Psoas muscle (tissue), 8 donors: Measurements from ENCODE around the gene ZMIZ1. TPM values are rescaled to one million over a fixed set of nuclear protein-coding genes. Genes with fewer than 3 reads are reported as not detected.

Experiments used
- ATAC-seq, 4 donors: fragments of 200-7000 bp; cut with Tn5 transposase; one replicate each; pipeline ENCODE4 v1.9.1; 2020; ENCODE audit warnings: moderate library complexity in 3 of 4, mild to moderate bottlenecking in 2 of 4
- DNase-seq, 2 donors: peaks; one replicate each; pipeline ENCODE4 v3.0.0-alpha.2; 2020
- H3K27ac ChIP-seq: fragments of 200-600 bp; one replicate; pipeline ENCODE4 v1.8.0; 2022
- H3K27me3 ChIP-seq, 3 donors: fragments of 200-600 bp in 1 of 3; one replicate each; pipeline versions ENCODE4 v1.6.1 to v1.8.0; 2013 to 2022; ENCODE audit warnings: low read length in 2 of 3, mild to moderate bottlenecking in 2 of 3, moderate library complexity in 1 of 3; ENCODE audit not compliant: insufficient read depth in 3 of 3
- H3K36me3 ChIP-seq, 2 donors: fragments of 200-600 bp in 1 of 2; one replicate each; pipeline versions ENCODE4 v1.6.1 to v1.8.0; 2013 to 2022; ENCODE audit warnings: low read depth in 1 of 2, mild to moderate bottlenecking in 1 of 2, moderate library complexity in 1 of 2; ENCODE audit not compliant: insufficient read depth in 1 of 2
- H3K4me1 ChIP-seq: fragments of 200-600 bp; one replicate; pipeline ENCODE4 v1.8.0; 2022
- H3K4me3 ChIP-seq: fragments of 200-600 bp; one replicate; pipeline ENCODE4 v1.8.0; 2022; ENCODE audit warnings: mild to moderate bottlenecking
- H3K9me3 ChIP-seq: fragments of 200-600 bp; one replicate; pipeline ENCODE4 v1.8.0; 2022
- CTCF ChIP-seq: fragments of 200-600 bp; IDR thresholded peaks from one replicate; pipeline ENCODE4 v1.8.0; 2022; ENCODE audit warnings: antibody characterized with exemption
- WGBS, 3 donors: extraction: QIAGEN DNeasy Blood & Tissue Kit; methylation state at CpG; one replicate each; pipeline versions ENCODE4 v1.1.6 to v1.1.7; 2013; 5-methylcytosine and 5-hydroxymethylcytosine counted together
- intact Hi-C, 2 donors: fragments of 100-400 bp; cut with DNase I; formaldehyde crosslinking; loops; one replicate each; pipeline versions ENCODE4 v1.11.0 to v1.14.2; 2022
- polyA plus RNA-seq, 3 donors: library from polyadenylated mRNA; stranded (reverse); fragments of 200-250 nt; gene quantifications; one replicate each; pipeline ENCODE4 v1.2.3, GENCODE V29; 2013
- total RNA-seq, 4 donors: library from RNA; stranded (reverse); fragmentation: NEBNext Ultra II Directional in 2 of 4; extraction: Animal tissue kit (Norgen Biotek cat#: 25700) in 2 of 4; gene quantifications; one replicate each; pipeline versions ENCODE4 v1.2.1 to v1.2.4, GENCODE V29; 2021 to 2023
- donor health status: healthy with polysubstance abuse.
- donor health status: DM: no; HTN: no; CAD: no; lungs with moderate emphysema.
- donor health status: Bipolar disorder and iron deficiency.
- donor health status: healthy.
- donor health status: DM: yes; HTN: yes; CAD: no.
- donor health status: DM: no; HTN: no; CAD: no.
- donor health status: DM: no; HTN: no; CAD: no.
- donor health status: DM: yes; HTN: yes; CAD: no.

ZMIZ1 gene
- total and polyA plus RNA-seq, 7 donors = 10.4 to 37.6 (median 30.0) TPM

- intact Hi-C loops = no loop called here
- Histone ChIP-seq H3K36me3 (peaks cover 0 to 14% of the 10 kb centered on the region in 2 donors), H3K27me3 (no peaks in the 10 kb centered on the region), H3K27ac (no peak overlapping the region), H3K4me3 (no peak overlapping the region), H3K4me1 (peaks cover 33% of the 10 kb centered on the region), H3K9me3 (no peaks in the 10 kb centered on the region)
- TF ChIP-seq CTCF = no peak
- ATAC-seq (no peak), DNase-seq (no peak)
- 75 to 85% (median 82%) methylated on average over 9 of the region's 9 CpGs for WGBS, 3 donors
These were observed 102.2 kb downstream of the ZMIZ1 start for GRCh38 chr10:79170993-79171392.

DNA sequence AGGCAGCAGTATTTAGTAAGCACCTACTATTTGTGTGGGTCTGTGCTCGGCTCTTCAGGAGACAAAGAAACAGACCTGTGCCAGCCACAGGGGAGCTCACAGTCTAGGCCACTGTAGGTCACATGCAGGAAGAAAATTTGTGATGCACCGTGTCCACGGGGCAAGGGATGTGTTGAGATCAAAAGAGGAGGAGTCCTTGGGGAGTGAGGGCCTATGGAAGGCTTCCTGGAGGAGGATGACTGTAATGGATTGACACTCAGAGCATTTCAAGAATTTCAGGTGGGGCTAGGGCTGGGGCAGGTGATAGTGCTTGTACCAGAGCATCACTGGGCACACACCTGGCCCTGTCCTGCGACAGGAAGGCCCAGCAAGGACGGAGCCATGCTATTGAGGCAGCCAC lies 102.7 kb downstream of the ZMIZ1 start:
- 93 to 97% (median 95%) methylated on average over 5 of the region's 5 CpGs for WGBS, 3 donors
- H3K9me3 ChIP-seq = no peaks in the 10 kb centered on the region
- H3K27me3 ChIP-seq = no peaks in the 10 kb centered on the region
- no peak for TF ChIP-seq CTCF
- H3K27ac ChIP-seq = no peak overlapping the region
- DNase-seq = no peak
- H3K4me1 ChIP-seq = peaks cover 29% of the 10 kb centered on the region
- ATAC-seq = no peak
- H3K36me3 ChIP-seq = peaks cover 0 to 14% of the 10 kb centered on the region in 2 donors
- no peak overlapping the region for H3K4me3 ChIP-seq
- intact Hi-C loops = no loop called here

DNA sequence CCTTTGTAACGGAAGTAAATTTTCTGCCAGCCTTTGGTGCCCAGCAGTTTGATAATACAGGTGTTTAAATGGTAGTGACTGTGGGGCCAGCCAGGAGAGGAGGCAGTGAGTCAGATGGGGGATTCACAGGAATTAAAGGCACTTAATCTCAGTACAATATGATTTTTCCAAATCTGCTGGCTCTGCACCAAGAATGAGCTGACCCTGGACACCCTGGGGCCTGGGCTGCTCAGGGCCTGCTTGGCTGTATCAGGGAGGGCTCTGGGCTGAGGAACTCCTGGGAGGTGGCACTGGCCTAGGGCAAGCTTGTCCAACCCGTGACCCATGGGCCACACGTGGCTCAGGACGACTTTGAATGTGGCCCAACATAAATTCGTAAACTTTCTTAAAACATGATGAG lies 104.1 kb downstream of the ZMIZ1 start:
- Histone ChIP-seq H3K4me1 (peaks cover 23% of the 10 kb centered on the region), H3K9me3 (no peaks in the 10 kb centered on the region), H3K36me3 (peaks cover 0 to 7% of the 10 kb centered on the region in 2 donors), H3K27me3 (no peaks in the 10 kb centered on the region), H3K4me3 (no peak overlapping the region), H3K27ac (no peak overlapping the region)
- no peak for TF ChIP-seq CTCF
- 82 to 85% (median 83%) methylated on average over 5 of the region's 5 CpGs for WGBS, 3 donors
- ATAC-seq = no peak
- no peak for DNase-seq
- intact Hi-C loops = no loop called here

- WGBS, 3 donors = 90 to 94% (median 92%) methylated on average over 10 of the region's 10 CpGs
- Histone ChIP-seq H3K27me3 (no peaks in the 10 kb centered on the region), H3K27ac (no peak overlapping the region), H3K4me1 (peaks cover 29% of the 10 kb centered on the region), H3K36me3 (peaks cover 0 to 7% of the 10 kb centered on the region in 2 donors), H3K9me3 (no peaks in the 10 kb centered on the region), H3K4me3 (no peak overlapping the region)
- ATAC-seq (no peak), DNase-seq (no peak)
- no peak for TF ChIP-seq CTCF
- intact Hi-C loops = no loop called here
These were observed 105.0 kb downstream of the ZMIZ1 start for GRCh38 chr10:79173582-79174262.

GRCh38 chr10:79176052-79176501 lies 107.3 kb downstream of the ZMIZ1 start:
- ATAC-seq = no peak
- no peak for TF ChIP-seq CTCF
- Histone ChIP-seq H3K9me3 (no peaks in the 10 kb centered on the region), H3K27ac (no peak overlapping the region), H3K27me3 (no peaks in the 10 kb centered on the region), H3K4me1 (peaks cover 26% of the 10 kb centered on the region), H3K36me3 (peaks cover 0 to 4% of the 10 kb centered on the region in 2 donors), H3K4me3 (no peak overlapping the region)
- intact Hi-C loops = no loop called here
- DNase-seq = no peak
- WGBS, 3 donors = 64 to 78% (median 71%) methylated on average over 10 of the region's 10 CpGs
